Naive thymus-derived CD4-positive, alpha-beta T cell (primary cell): ENCODE measurements around the gene SIPA1. TPM values are rescaled to one million over a fixed set of nuclear protein-coding genes. Genes with fewer than 3 reads are reported as not detected.

Experiments
- ATAC-seq: fragments of 150-1000 bp; cut with Tn5 transposase; 2 replicates; pipeline ENCODE4 v1.10.0; 2021; ENCODE audit warnings: mild to moderate bottlenecking, moderate library complexity
- CTCF ChIA-PET: fragments of 350-600 bp; sonication (Branson Sonifier 250); formaldehyde crosslinking; loops from one replicate; lab custom pipeline; 2021; ENCODE audit warnings: antibody characterized with exemption; lab: Charles Lee
- POLR2A ChIA-PET: fragments of 350-600 bp; sonication (Branson Sonifier 250); formaldehyde crosslinking; loops from one replicate; lab custom pipeline; 2021; ENCODE audit warnings: antibody characterized with exemption, inconsistent platforms; lab: Charles Lee
- DNase-seq, 9 donors: peaks; one replicate each; pipeline versions ENCODE4 v3.0.0 to v3.0.0-alpha.2; 2020 to 2022; ENCODE audit warnings: mixed read lengths in 1 of 9
- H3K27ac ChIP-seq: one replicate; pipeline ENCODE4 v1.7.0; 2013; ENCODE audit warnings: mild to moderate bottlenecking, low read depth, low read length, moderate library complexity
- H3K27me3 ChIP-seq, 2 donors: one replicate each; pipeline ENCODE4 v1.7.0; 2013; ENCODE audit warnings: low read length in 2 of 2, mild to moderate bottlenecking in 2 of 2, moderate library complexity in 2 of 2; ENCODE audit not compliant: control insufficient read depth in 2 of 2, insufficient read depth in 2 of 2
- H3K36me3 ChIP-seq, 3 experiments: 1 replicate in 2 of 3; 2 replicates in 1 of 3; pipeline ENCODE4 v1.7.0; 2013; ENCODE audit warnings: low read length in 3 of 3, mild to moderate bottlenecking in 3 of 3, moderate library complexity in 1 of 3; ENCODE audit not compliant: insufficient read depth in 3 of 3, control insufficient read depth in 2 of 3
- H3K4me1 ChIP-seq, 2 donors: one replicate each; pipeline ENCODE4 v1.7.0; 2013; ENCODE audit warnings: low read length in 2 of 2, mild to moderate bottlenecking in 2 of 2, moderate library complexity in 1 of 2; ENCODE audit not compliant: control insufficient read depth in 2 of 2, insufficient read depth in 2 of 2
- H3K4me3 ChIP-seq: 2 replicates; pipeline ENCODE4 v1.7.0; 2013; ENCODE audit warnings: mild to moderate bottlenecking, low read length
- H3K9me3 ChIP-seq, 3 experiments: 1 replicate in 2 of 3; 2 replicates in 1 of 3; pipeline ENCODE4 v1.7.0; 2013; ENCODE audit warnings: low read length in 3 of 3; ENCODE audit not compliant: control insufficient read depth in 2 of 3
- H3K27ac Mint-ChIP-seq, 9 donors: one replicate each; pipeline ENCODE4 v1.8.0; 2020 to 2022; ENCODE audit warnings: mixed read lengths in 9 of 9, mild to moderate bottlenecking in 8 of 9, moderate library complexity in 5 of 9, inconsistent platforms in 2 of 9
- H3K27me3 Mint-ChIP-seq, 5 donors: one replicate each; pipeline ENCODE4 v1.8.0; 2021 to 2022; ENCODE audit warnings: mixed read lengths in 5 of 5, mild to moderate bottlenecking in 1 of 5
- H3K36me3 Mint-ChIP-seq, 5 donors: one replicate each; pipeline ENCODE4 v1.8.0; 2020 to 2022; ENCODE audit warnings: mixed read lengths in 5 of 5, mild to moderate bottlenecking in 3 of 5, inconsistent platforms in 1 of 5
- H3K4me1 Mint-ChIP-seq, 7 donors: one replicate each; pipeline ENCODE4 v1.8.0; 2020 to 2022; ENCODE audit warnings: mixed read lengths in 7 of 7, mild to moderate bottlenecking in 3 of 7, inconsistent platforms in 1 of 7
- H3K4me3 Mint-ChIP-seq, 10 donors: one replicate each; pipeline ENCODE4 v1.8.0; 2020 to 2022; ENCODE audit warnings: mild to moderate bottlenecking in 10 of 10, mixed read lengths in 10 of 10, moderate library complexity in 6 of 10, inconsistent platforms in 2 of 10
- H3K9me3 Mint-ChIP-seq, 11 donors: one replicate each; pipeline ENCODE4 v1.8.0; 2020 to 2022; ENCODE audit warnings: mixed read lengths in 11 of 11, mild to moderate bottlenecking in 4 of 11, inconsistent platforms in 1 of 11, moderate library complexity in 1 of 11
- intact Hi-C, 2 donors: fragments of 100-400 bp; cut with micrococcal nuclease; formaldehyde crosslinking; loops; one replicate each; pipeline ENCODE4 v1.15.1; 2023
- polyA plus RNA-seq, 2 donors: library from polyadenylated mRNA; unstranded; fragments of 300-500 nt; fragmentation: Illumina TruSeq; gene quantifications; one replicate each; pipeline ENCODE4 v1.2.3, GENCODE V29; 2021
- total RNA-seq, 6 experiments: library from RNA in 5 of 6; stranded (reverse) in 5 of 6; gene quantifications; 1 replicate in 5 of 6; 2 replicates in 1 of 6; pipeline ENCODE4 v1.2.3 and lab custom pipeline; 2021 to 2026

The SIPA1 gene
- total RNA-seq (100 to 1,000 TPM; 145 to 249 (median 198) TPM), polyA plus RNA-seq (100 to 1,000 TPM in 1 of 2 donors, 10 to 100 TPM in 1; 90.3 to 184 TPM), total RNA-seq (lab: John Stamatoyannopoulos, UW) (197 reads per million, percentile 93 among the genes with 10 or more reads in this experiment)

GRCh38 chr11:65637794-65638419 lies at the start of gene SIPA1:
Gene SIPA1 (plus strand): TSS chr11:65638101. CDS start chr11:65640922, 2,821 bp downstream.
- ChIA-PET CTCF (interaction anchor here (0.6 to 2.9 kb wide), 3 partner anchors 12 to 1844 kb away, joined by 3 to 9 read pairs (median 4); no protein-coding TSS in a partner anchor), POLR2A (interaction anchor here (0.6 to 10.4 kb wide), 12 partner anchors 11 to 1288 kb away, joined by 3 to 227 read pairs (median 6); partner anchors contain the start of genes EHBP1L1, FAM89B, KAT5 and PCNX3)
- peak; percentile 62 for ATAC-seq
- Mint-ChIP-seq H3K27me3 (no peaks in the 10 kb centered on the region), H3K36me3 (peaks cover 0 to 35% (median 4%) of the 10 kb centered on the region in 5 donors), H3K9me3 (no peaks in the 10 kb centered on the region), H3K4me3 (peak within 1 kb of the TSS; percentile 89 to 99 (median 95)), H3K27ac (peak within 1 kb of the TSS; percentile 76 to 100 (median 97)), H3K4me1 (peaks cover 26 to 52% (median 47%) of the 10 kb centered on the region in 7 donors)
- no peaks in the 10 kb centered on the region for H3K27me3 ChIP-seq
- DNase-seq: peak; percentile 57 to 93 (median 74)
- H3K27ac ChIP-seq: peak within 1 kb of the TSS; percentile 97
- H3K9me3 ChIP-seq: no peaks in the 10 kb centered on the region
- intact Hi-C loops: loop anchor here (1.0 to 2.0 kb wide), 5 partner anchors 14 to 220 kb away; partner anchors contain the start of genes PCNX3 (in 2 of the 2) and CFL1 (in 1 of the 2)
- peak within 1 kb of the TSS; percentile 90 for H3K4me3 ChIP-seq
- peaks cover 45 to 58% of the 10 kb centered on the region in 2 donors for H3K4me1 ChIP-seq
- peaks cover 0 to 58% (median 0%) of the 10 kb centered on the region in 3 experiments for H3K36me3 ChIP-seq

- H3K36me3 Mint-ChIP-seq: peaks cover 0 to 9% (median 0%) of the 10 kb centered on the region in 5 donors
- no peaks in the 10 kb centered on the region for H3K27me3 Mint-ChIP-seq
- intact Hi-C loops: loop anchor here (1.0 to 2.0 kb wide), 7 partner anchors 14 to 222 kb away; partner anchors contain the start of genes MAP3K11 (in 2 of the 2), PCNX3 (in 1 of the 2) and SLC25A45 (in 1 of the 2)
- Histone ChIP-seq H3K9me3 (no peaks in the 10 kb centered on the region), H3K27me3 (no peaks in the 10 kb centered on the region), H3K36me3 (peaks cover 0 to 62% (median 0%) of the 10 kb centered on the region in 3 experiments), H3K4me3 (no peak overlapping the region), H3K4me1 (peaks cover 11 to 16% of the 10 kb centered on the region in 2 donors), H3K27ac (peak overlapping the region; percentile 43)
- H3K4me1 Mint-ChIP-seq: peaks cover 16 to 43% (median 21%) of the 10 kb centered on the region in 7 donors
- peak; percentile 91 for ATAC-seq
- H3K27ac Mint-ChIP-seq: peak overlapping the region; percentile 38 to 86 (median 76)
- peaks cover 0 to 2% (median 0%) of the 10 kb centered on the region in 11 donors for H3K9me3 Mint-ChIP-seq
- DNase-seq: peak; percentile 35 to 83 (median 75)
- peak overlapping the region in 1 of 10 donors; percentile 76 for H3K4me3 Mint-ChIP-seq
- ChIA-PET CTCF (interaction anchor here (0.8 to 12.7 kb wide), 13 partner anchors 12 to 221 kb away, joined by 3 to 126 read pairs (median 6); partner anchors contain the start of genes EHBP1L1 and FAM89B), POLR2A (interaction anchor here (0.6 to 7.2 kb wide), 16 partner anchors 12 to 232 kb away, joined by 3 to 66 read pairs (median 4); partner anchors contain the start of genes EHBP1L1, FAM89B, MALAT1 and PCNX3)
Observed at GRCh38 chr11:65588199-65589054, 49.5 kb upstream of the SIPA1 start.

GRCh38 chr11:65589444-65590239 lies 48.3 kb upstream of the SIPA1 start:
- peak overlapping the region in 3 of 9 donors; percentile 5 to 86 (median 78) for H3K27ac Mint-ChIP-seq
- Histone ChIP-seq H3K27me3 (no peaks in the 10 kb centered on the region), H3K4me3 (no peak overlapping the region), H3K9me3 (no peaks in the 10 kb centered on the region), H3K4me1 (peaks cover 15 to 16% of the 10 kb centered on the region in 2 donors), H3K36me3 (peaks cover 0 to 54% (median 0%) of the 10 kb centered on the region in 3 experiments), H3K27ac (no peak overlapping the region)
- H3K36me3 Mint-ChIP-seq: peaks cover 0 to 6% (median 0%) of the 10 kb centered on the region in 5 donors
- ChIA-PET CTCF (interaction anchor here (0.6 to 12.7 kb wide), 5 partner anchors 13 to 81 kb away, joined by 3 to 126 read pairs (median 33); partner anchors contain the start of genes EHBP1L1 and FAM89B), POLR2A (interaction anchor here (0.5 to 7.2 kb wide), 9 partner anchors 13 to 647 kb away, joined by 3 to 66 read pairs (median 6); partner anchors contain the start of genes EHBP1L1 and FAM89B)
- DNase-seq (no peak), ATAC-seq (no peak)
- intact Hi-C loops: loop anchor here in 1 of 2 donors (2.0 kb wide), 1 partner anchor 25 kb away; the partner anchor contains the start of genes MAP3K11 and PCNX3
- H3K27me3 Mint-ChIP-seq: no peaks in the 10 kb centered on the region
- H3K4me3 Mint-ChIP-seq: no peak overlapping the region
- peaks cover 0 to 2% (median 0%) of the 10 kb centered on the region in 11 donors for H3K9me3 Mint-ChIP-seq
- H3K4me1 Mint-ChIP-seq: peaks cover 16 to 39% (median 27%) of the 10 kb centered on the region in 7 donors

- POLR2A ChIA-PET: interaction anchor here (0.8 to 7.2 kb wide), 7 partner anchors 14 to 65 kb away, joined by 3 to 66 read pairs (median 7); partner anchors contain the start of genes EHBP1L1 and FAM89B
- Histone ChIP-seq H3K4me3 (no peak overlapping the region), H3K27ac (no peak overlapping the region), H3K9me3 (no peaks in the 10 kb centered on the region), H3K27me3 (no peaks in the 10 kb centered on the region), H3K36me3 (peaks cover 0 to 52% (median 0%) of the 10 kb centered on the region in 3 experiments), H3K4me1 (peaks cover 20 to 21% of the 10 kb centered on the region in 2 donors)
- peak overlapping the region in 5 of 9 donors; percentile 19 to 82 (median 67) for H3K27ac Mint-ChIP-seq
- no peak overlapping the region for H3K4me3 Mint-ChIP-seq
- intact Hi-C loops: no loop called here
- H3K9me3 Mint-ChIP-seq: peaks cover 0 to 2% (median 0%) of the 10 kb centered on the region in 11 donors
- H3K36me3 Mint-ChIP-seq: peaks cover 0 to 7% (median 0%) of the 10 kb centered on the region in 5 donors
- CTCF ChIA-PET: interaction anchor here (4.4 to 12.7 kb wide), 3 partner anchors 14 to 52 kb away, joined by 33 to 126 read pairs (median 36); partner anchors contain the start of genes EHBP1L1 and FAM89B
- H3K27me3 Mint-ChIP-seq: no peaks in the 10 kb centered on the region
- ATAC-seq (no peak), DNase-seq (no peak)
- peaks cover 21 to 44% (median 33%) of the 10 kb centered on the region in 7 donors for H3K4me1 Mint-ChIP-seq
Observed at GRCh38 chr11:65590240-65590738, 47.6 kb upstream of the SIPA1 start.
